Mammary epithelial cell (primary cell): ENCODE results near the gene PFN1.

Source experiments
- EZH2 ChIP-seq: IDR thresholded peaks from 2 replicates; pipeline ENCODE4 v1.6.1; 2012; ENCODE audit warnings: low read length, inconsistent platforms, borderline replicate concordance
- TF ChIP-seq, protein P1 (sequence below), 2 donors: IDR thresholded peaks in 1 of 2; conservative IDR thresholded peaks in 1 of 2; 2 replicates each; pipeline ENCODE4 v1.5.1; 2011 to 2012; ENCODE audit warnings: inconsistent platforms in 2 of 2, low read length in 2 of 2, mild to moderate bottlenecking in 2 of 2, control low read depth in 1 of 2, low read depth in 1 of 2; ENCODE audit not compliant: insufficient read depth in 1 of 2; ENCODE audit errors: extremely low read depth in 1 of 2

GRCh38 chr17:4895657-4896331, 52.5 kb downstream of the PFN1 start:
- no peak for TF ChIP-seq EZH2
- TF ChIP-seq, protein P1, sequence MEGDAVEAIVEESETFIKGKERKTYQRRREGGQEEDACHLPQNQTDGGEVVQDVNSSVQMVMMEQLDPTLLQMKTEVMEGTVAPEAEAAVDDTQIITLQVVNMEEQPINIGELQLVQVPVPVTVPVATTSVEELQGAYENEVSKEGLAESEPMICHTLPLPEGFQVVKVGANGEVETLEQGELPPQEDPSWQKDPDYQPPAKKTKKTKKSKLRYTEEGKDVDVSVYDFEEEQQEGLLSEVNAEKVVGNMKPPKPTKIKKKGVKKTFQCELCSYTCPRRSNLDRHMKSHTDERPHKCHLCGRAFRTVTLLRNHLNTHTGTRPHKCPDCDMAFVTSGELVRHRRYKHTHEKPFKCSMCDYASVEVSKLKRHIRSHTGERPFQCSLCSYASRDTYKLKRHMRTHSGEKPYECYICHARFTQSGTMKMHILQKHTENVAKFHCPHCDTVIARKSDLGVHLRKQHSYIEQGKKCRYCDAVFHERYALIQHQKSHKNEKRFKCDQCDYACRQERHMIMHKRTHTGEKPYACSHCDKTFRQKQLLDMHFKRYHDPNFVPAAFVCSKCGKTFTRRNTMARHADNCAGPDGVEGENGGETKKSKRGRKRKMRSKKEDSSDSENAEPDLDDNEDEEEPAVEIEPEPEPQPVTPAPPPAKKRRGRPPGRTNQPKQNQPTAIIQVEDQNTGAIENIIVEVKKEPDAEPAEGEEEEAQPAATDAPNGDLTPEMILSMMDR (conservative IDR thresholded peaks at IDR 0.05 in 1 of 2, IDR thresholded peaks at IDR 0.05 in 1 of 2; ENCODE audit: extremely low read depth in 1 of 2, insufficient read depth in 1 of 2, low read depth in 1 of 2, low read length in 2 of 2): peak in 1 of 2 donors; percentile 2
